Panc1 (cell line): ENCODE results near the gene NIT2.

Source experiments
- CTCF ChIP-seq: fragments of 450-650 bp; IDR thresholded peaks from 2 replicates; pipeline ENCODE4 v1.5.1; 2017; ENCODE audit warnings: mild to moderate bottlenecking
- SIN3A ChIP-seq: IDR thresholded peaks from 2 replicates; pipeline ENCODE4 v1.6.1; 2012; ENCODE audit warnings: low read depth, mild to moderate bottlenecking, low read length, moderate library complexity, borderline replicate concordance; ENCODE audit not compliant: insufficient read depth
- TCF7L2 ChIP-seq: IDR thresholded peaks from 2 replicates; pipeline ENCODE4 v1.6.1; 2011; ENCODE audit warnings: mild to moderate bottlenecking, low read depth, low read length, inconsistent platforms

- no peak for TF ChIP-seq CTCF
- TF ChIP-seq SIN3A, result no peak
- no peak for TF ChIP-seq TCF7L2
Observed at GRCh38 chr3:100331660-100332059, 2.9 kb upstream of the NIT2 start.
